NOMO-1 (cell line): ENCODE results near the gene ASIC1.
"Not testable (repeated sequence)": the region's sequence is repeated elsewhere in the genome, so short reads cannot be mapped to it uniquely, and the experiment has no call there.

Source experiments
- DNase-seq, 2 experiments: peaks; one replicate each; lab custom pipeline; 2025; ENCODE audit not compliant: unreplicated experiment in 2 of 2; lab: John Stamatoyannopoulos, UW

Gene ASIC1

GRCh38 chr12:50057000-50057841 is at the start of gene ASIC1:
Gene ASIC1, plus strand, starts transcription at chr12:50057596. Its CDS starts 1,171 bp downstream, at chr12:50058767.
- DNase-seq: peak; percentile 30 to 49

GRCh38 chr12:50013361-50014147 is 43.8 kb upstream of the ASIC1 start:
- no peak for DNase-seq

GRCh38 chr12:50014342-50014741 is 43.1 kb upstream of the ASIC1 start:
- DNase-seq: no peak

- no peak for DNase-seq
Observed at GRCh38 chr12:50016501-50017475, 40.6 kb upstream of the ASIC1 start.

GRCh38 chr12:50017641-50018040 is 39.8 kb upstream of the ASIC1 start:
- DNase-seq: peak; percentile 33 to 59

GRCh38 chr12:50018154-50018553 is 39.2 kb upstream of the ASIC1 start:
- no peak for DNase-seq

GRCh38 chr12:50018968-50019367 is 38.4 kb upstream of the ASIC1 start:
- no peak for DNase-seq

GRCh38 chr12:50019524-50019923 is 37.9 kb upstream of the ASIC1 start:
- DNase-seq: no peak

- DNase-seq: no peak
Observed at GRCh38 chr12:50021031-50021430, 36.4 kb upstream of the ASIC1 start.

GRCh38 chr12:50022903-50023302 is 34.5 kb upstream of the ASIC1 start:
- no peak for DNase-seq

- DNase-seq: no peak
Observed at GRCh38 chr12:50024227-50024626, 33.2 kb upstream of the ASIC1 start.

GRCh38 chr12:50024805-50025186 is 32.6 kb upstream of the ASIC1 start:
- no peak for DNase-seq

- DNase-seq: peak; percentile 97 to 98
Observed at GRCh38 chr12:50025187-50026059, 32.0 kb upstream of the ASIC1 start, which contains the start of gene RACGAP1. Gene RACGAP1, minus strand, starts transcription at chr12:50025494. Its CDS starts 8,779 bp downstream, at chr12:50016715.

GRCh38 chr12:50026691-50027090 is 30.7 kb upstream of the ASIC1 start:
- no peak for DNase-seq

- DNase-seq: not testable (repeated sequence)
Observed at GRCh38 chr12:50030449-50030848, 26.9 kb upstream of the ASIC1 start.

- peak in 1 of 2 experiments; percentile 8 for DNase-seq
Observed at GRCh38 chr12:50032515-50032853, 24.9 kb upstream of the ASIC1 start.

- DNase-seq: peak; percentile 76 to 78
Observed at GRCh38 chr12:50032854-50033581, 24.4 kb upstream of the ASIC1 start.

GRCh38 chr12:50038336-50038735 is 19.1 kb upstream of the ASIC1 start:
- DNase-seq: peak; percentile 26 to 61
